GM18519 (cell line): Measurements from ENCODE around the gene USP17L27.
"Not testable (repeated sequence)": the region's sequence is repeated elsewhere in the genome, so short reads cannot be mapped to it uniquely, and the experiment has no call there.

ENCODE experiments used
- ATAC-seq: cut with Tn5 transposase; IDR thresholded peaks from one replicate; pipeline ENCODE4 v1.9.1; 2021; ENCODE audit warnings: mild to moderate bottlenecking, moderate library complexity; ENCODE audit not compliant: unreplicated experiment, low FRiP score

USP17L27 gene, protein sequence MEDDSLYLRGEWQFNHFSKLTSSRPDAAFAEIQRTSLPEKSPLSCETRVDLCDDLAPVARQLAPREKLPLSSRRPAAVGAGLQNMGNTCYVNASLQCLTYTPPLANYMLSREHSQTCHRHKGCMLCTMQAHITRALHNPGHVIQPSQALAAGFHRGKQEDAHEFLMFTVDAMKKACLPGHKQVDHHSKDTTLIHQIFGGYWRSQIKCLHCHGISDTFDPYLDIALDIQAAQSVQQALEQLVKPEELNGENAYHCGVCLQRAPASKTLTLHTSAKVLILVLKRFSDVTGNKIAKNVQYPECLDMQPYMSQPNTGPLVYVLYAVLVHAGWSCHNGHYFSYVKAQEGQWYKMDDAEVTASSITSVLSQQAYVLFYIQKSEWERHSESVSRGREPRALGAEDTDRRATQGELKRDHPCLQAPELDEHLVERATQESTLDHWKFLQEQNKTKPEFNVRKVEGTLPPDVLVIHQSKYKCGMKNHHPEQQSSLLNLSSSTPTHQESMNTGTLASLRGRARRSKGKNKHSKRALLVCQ

GRCh38 chr4:9343848-9344247, at the start of gene USP17L27:
TSS of gene USP17L27 (plus strand) at chr4:9344148. CDS start at chr4:9344148, 0 bp downstream.
- not testable (repeated sequence) for ATAC-seq

DNA sequence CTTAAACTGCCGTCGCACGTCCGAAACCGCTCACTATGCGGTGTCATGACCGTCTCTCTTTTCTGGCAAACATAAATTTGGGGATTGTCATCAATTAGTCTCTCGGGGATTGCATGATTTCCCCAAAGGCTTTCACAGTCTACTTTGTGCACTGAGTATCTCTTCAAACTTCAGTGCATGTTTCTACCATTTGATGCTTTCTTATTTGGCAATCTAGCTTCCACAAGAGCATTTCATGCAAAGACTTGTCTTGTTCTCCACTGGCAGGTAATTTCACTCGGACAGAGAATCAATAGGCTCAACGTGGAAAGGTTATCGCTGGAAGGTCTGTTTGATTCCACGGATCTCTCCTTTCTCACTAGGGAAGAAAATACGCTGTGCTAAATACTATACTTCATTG, 19.8 kb upstream of the USP17L27 start:
- not testable (repeated sequence) for ATAC-seq

- ATAC-seq = not testable (repeated sequence)
Observed at GRCh38 chr4:9324865-9325264, 19.1 kb upstream of the USP17L27 start, which contains the start of gene USP17L24. TSS of gene USP17L24 (plus strand) at chr4:9325165. CDS start at chr4:9325165, 0 bp downstream.

DNA sequence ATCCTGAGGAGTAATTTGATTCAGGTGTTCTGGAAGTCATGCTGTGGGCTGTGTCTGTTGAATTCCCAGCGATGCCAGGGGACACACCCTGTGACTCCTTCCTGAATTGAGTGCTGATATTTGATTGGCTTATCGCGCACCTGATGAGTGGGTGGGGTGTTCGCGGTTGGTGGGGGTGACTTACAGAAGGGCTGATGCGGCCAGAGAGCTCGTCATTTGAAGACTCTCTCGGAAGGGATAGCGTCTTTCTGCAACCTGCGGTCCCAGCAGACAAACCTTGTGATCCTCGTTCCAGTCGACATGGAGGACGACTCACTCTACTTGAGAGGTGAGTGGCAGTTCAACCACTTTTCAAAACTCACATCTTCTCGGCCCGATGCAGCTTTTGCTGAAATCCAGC, 14.3 kb upstream of the USP17L27 start, which contains the start of gene USP17L25:
TSS of gene USP17L25 (plus strand) at position 301 of the 400 bp plus-strand sequence. CDS start at position 301, 0 bp downstream.
- ATAC-seq = not testable (repeated sequence)

- not testable (repeated sequence) for ATAC-seq
Observed at GRCh38 chr4:9334358-9334757, 9.6 kb upstream of the USP17L27 start, which contains the start of gene USP17L26. TSS of gene USP17L26 (plus strand) at chr4:9334658. CDS start at chr4:9334658, 0 bp downstream.

GRCh38 chr4:9339103-9339502, 4.8 kb upstream of the USP17L27 start, which contains the start of gene USP17L5:
TSS of gene USP17L5 (plus strand) at chr4:9339403. CDS start at chr4:9339403, 0 bp downstream.
- not testable (repeated sequence) for ATAC-seq

DNA sequence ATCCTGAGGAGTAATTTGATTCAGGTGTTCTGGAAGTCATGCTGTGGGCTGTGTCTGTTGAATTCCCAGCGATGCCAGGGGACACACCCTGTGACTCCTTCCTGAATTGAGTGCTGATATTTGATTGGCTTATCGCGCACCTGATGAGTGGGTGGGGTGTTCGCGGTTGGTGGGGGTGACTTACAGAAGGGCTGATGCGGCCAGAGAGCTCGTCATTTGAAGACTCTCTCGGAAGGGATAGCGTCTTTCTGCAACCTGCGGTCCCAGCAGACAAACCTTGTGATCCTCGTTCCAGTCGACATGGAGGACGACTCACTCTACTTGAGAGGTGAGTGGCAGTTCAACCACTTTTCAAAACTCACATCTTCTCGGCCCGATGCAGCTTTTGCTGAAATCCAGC, 4.6 kb downstream of the USP17L27 start, which contains the start of gene USP17L28:
TSS of gene USP17L28 (plus strand) at position 301 of the 400 bp plus-strand sequence. CDS start at position 301, 0 bp downstream.
- ATAC-seq = not testable (repeated sequence)

GRCh38 chr4:9350866-9351265, 6.9 kb downstream of the USP17L27 start:
- ATAC-seq = not testable (repeated sequence)

DNA sequence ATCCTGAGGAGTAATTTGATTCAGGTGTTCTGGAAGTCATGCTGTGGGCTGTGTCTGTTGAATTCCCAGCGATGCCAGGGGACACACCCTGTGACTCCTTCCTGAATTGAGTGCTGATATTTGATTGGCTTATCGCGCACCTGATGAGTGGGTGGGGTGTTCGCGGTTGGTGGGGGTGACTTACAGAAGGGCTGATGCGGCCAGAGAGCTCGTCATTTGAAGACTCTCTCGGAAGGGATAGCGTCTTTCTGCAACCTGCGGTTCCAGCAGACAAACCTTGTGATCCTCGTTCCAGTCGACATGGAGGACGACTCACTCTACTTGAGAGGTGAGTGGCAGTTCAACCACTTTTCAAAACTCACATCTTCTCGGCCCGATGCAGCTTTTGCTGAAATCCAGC, 9.4 kb downstream of the USP17L27 start, which contains the start of gene USP17L29:
TSS of gene USP17L29 (plus strand) at position 301 of the 400 bp plus-strand sequence. CDS start at position 301, 0 bp downstream.
- ATAC-seq = not testable (repeated sequence)

DNA sequence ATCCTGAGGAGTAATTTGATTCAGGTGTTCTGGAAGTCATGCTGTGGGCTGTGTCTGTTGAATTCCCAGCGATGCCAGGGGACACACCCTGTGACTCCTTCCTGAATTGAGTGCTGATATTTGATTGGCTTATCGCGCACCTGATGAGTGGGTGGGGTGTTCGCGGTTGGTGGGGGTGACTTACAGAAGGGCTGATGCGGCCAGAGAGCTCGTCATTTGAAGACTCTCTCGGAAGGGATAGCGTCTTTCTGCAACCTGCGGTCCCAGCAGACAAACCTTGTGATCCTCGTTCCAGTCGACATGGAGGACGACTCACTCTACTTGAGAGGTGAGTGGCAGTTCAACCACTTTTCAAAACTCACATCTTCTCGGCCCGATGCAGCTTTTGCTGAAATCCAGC, 18.9 kb downstream of the USP17L27 start, which contains the start of gene USP17L30:
TSS of gene USP17L30 (plus strand) at position 301 of the 400 bp plus-strand sequence. CDS start at position 301, 0 bp downstream.
- not testable (repeated sequence) for ATAC-seq

DNA sequence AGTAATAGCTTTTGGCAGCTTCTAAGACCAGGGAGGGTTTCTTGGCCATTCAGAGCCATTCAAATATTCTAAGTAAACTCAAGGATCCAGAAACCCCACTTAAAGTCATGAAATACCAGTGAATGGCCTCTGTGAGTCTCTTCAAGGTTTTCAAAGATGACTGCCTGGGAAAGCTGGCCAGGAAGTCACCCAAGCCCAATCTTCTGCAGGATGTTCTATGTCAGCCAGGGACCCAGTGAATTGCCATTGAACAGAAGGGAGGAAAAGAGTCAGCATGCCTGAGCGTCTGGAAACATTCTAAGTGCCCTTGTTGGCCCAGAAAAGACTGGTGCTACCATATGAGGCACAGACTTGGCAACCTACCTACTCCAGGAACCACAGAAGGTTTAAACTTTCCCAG, 35.9 kb downstream of the USP17L27 start:
- not testable (repeated sequence) for ATAC-seq

- not testable (repeated sequence) for ATAC-seq
Observed at GRCh38 chr4:9381012-9381534, 37.1 kb downstream of the USP17L27 start.

DNA sequence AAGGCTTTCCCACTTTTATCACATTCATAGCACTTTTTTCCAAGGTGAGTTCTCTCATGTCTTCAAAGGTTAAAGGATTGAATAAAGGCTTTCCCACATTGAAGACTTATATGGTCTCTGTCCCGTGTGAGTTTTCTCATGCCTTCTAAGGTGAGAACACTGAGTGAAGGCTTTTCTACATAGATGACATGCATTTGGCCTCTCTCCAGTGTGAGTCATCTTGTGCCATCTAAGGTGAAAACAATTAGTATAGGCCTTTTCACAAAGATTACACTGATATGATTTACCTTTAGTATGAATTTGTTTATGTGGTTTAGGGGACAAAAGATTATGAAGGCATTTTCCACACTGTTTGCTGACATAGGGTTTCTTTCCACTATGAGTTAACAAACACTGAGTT, 40.2 kb downstream of the USP17L27 start:
- no peak for ATAC-seq

GRCh38 chr4:9389001-9389400, 45.1 kb downstream of the USP17L27 start:
- ATAC-seq = not testable (repeated sequence)
